CMK (cell line): ENCODE data around the gene SEMA4C.

Source experiments
- DNase-seq: peaks from one replicate; pipeline ENCODE4 v3.0.0-alpha.2; 2010; ENCODE audit warnings: low read depth

SEMA4C gene

GRCh38 chr2:96842600-96842999, 27.3 kb downstream of the SEMA4C start:
- DNase-seq, result no peak

DNA sequence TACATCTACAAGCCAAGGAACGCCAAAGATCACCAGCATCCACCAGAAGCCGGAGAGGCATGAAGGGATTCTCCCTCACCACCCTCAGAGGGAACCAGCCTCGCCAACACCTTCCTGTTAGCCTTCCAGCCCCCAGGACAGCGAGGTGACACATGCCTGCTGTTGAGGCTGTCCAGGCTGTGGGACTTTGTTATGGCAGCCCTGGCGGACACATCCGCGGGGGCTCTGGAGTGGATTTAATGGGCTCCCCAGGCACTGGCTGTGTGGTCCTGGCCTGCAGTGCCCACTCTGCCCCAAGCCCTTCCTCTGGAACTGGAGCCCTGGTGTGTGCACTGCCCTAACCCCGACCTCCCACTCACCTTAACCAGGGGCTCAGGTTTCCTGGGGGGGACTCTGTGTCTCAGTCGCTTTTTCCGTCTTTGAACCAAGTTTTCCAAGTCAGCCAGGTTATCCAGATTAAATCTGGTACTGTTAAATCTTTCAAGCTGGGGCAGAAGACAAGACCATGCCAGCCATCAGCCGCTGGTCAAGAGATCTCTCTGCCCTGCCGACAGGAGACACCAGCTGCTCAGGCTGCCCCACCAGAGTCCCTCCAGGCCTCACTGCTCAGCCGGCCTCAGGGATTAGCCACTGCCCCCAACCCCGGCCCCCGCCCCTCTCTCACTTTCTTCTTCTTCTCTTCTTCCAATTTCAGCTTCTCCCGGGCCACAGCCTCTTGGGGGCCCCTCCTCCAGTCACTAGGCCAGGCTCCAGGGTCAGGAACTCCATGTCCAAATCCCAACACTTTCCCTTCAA, 28.0 kb downstream of the SEMA4C start:
- no peak for DNase-seq

- no peak for DNase-seq
Measured at GRCh38 chr2:96839875-96840850, 29.7 kb downstream of the SEMA4C start.

DNA sequence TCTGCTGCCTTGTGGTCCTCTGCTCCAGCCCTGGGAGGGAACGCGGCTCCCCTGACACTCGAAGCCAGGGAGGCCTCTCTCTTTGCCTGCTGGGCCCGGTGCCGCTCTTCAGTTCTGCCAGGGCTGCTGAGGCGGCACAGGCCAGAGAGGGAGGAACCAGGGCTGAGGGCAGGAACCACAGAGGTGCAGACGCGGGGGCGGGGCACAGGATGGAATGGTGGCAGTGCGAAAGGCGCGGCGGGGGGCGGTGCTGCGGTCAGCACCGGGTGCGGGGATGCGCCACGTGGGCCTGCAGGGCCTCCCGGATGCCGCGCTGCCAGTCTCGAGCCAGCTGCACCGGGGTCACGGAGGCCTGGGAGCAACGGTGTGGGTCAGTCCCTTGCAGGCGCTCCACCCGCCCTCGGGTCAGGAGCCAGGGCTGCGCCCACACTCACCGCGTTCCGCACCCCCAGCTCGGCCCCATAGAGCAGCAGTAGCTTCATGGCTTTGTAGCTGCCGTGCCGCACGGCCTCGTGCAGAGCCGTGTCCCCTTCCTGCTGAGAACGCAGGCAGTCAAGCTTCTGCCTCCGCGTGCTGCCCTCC, 30.5 kb downstream of the SEMA4C start:
- DNase-seq, result no peak

- no peak for DNase-seq
Measured at GRCh38 chr2:96838345-96839292, 31.3 kb downstream of the SEMA4C start.

- no peak for DNase-seq
Measured at GRCh38 chr2:96837575-96837974, 32.3 kb downstream of the SEMA4C start.

- no peak for DNase-seq
Measured at GRCh38 chr2:96835830-96836229, 34.0 kb downstream of the SEMA4C start.

GRCh38 chr2:96832754-96833507, 36.9 kb downstream of the SEMA4C start:
- DNase-seq, result no peak

DNA sequence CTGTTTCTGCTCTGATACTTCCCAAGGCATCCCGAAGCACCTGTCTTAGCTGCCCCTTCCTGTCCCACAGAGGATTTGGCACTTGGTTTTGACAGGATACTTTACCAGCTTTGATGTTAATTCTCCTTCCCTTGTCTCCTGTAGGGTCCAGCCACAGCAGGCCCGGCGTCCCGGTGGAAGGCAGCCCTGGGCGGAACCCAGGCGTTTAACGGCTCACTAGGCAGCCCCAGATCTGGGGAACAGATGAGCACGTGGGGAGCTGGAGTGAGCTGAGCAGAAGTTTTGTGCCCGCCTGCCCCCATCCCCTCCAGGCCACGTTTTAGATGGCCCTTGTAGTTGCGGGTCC, 37.5 kb downstream of the SEMA4C start:
- no peak for DNase-seq

- no peak for DNase-seq
Measured at GRCh38 chr2:96831679-96832078, 38.2 kb downstream of the SEMA4C start.

GRCh38 chr2:96830044-96830562, 39.8 kb downstream of the SEMA4C start:
- DNase-seq, result no peak

DNA sequence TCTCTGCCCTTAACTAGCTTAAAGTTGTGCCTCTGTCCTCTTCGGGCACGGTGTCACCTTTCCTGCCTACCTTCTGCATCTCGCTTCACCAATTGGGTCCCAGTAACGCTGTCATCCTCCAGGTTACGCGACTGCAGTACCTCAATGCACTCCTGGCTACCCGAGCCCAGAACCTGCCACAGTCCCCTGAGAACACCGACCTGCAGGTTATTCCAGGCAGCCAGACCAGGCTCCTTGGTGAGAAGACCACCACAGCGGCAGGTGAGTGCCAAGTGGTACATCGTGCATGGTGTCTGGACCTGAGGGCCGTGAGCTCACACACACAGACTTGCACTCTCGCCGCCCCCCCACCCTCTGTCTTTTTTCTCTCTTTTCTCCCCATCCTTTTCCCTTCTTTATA, 41.0 kb downstream of the SEMA4C start:
- no peak for DNase-seq

DNA sequence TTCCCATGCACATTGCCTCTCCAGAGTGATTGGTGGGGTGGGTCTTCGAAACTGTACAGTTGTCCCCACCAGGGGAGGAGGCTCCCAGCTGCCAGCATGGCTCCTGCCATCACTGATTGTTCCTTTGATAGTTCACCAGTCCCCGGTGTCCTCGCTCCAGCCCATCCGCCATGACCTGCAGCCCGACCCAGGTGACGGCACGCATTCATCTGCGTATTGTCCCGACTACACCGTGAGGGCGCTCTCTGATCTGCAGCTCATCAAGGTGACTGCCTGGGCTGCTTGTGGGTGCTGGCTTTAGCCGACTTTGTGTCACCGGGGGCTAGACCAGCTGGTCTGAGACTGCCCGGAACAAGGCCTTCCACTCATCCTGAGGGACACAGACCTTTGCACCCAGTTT, 41.4 kb downstream of the SEMA4C start:
- DNase-seq, result no peak

DNA sequence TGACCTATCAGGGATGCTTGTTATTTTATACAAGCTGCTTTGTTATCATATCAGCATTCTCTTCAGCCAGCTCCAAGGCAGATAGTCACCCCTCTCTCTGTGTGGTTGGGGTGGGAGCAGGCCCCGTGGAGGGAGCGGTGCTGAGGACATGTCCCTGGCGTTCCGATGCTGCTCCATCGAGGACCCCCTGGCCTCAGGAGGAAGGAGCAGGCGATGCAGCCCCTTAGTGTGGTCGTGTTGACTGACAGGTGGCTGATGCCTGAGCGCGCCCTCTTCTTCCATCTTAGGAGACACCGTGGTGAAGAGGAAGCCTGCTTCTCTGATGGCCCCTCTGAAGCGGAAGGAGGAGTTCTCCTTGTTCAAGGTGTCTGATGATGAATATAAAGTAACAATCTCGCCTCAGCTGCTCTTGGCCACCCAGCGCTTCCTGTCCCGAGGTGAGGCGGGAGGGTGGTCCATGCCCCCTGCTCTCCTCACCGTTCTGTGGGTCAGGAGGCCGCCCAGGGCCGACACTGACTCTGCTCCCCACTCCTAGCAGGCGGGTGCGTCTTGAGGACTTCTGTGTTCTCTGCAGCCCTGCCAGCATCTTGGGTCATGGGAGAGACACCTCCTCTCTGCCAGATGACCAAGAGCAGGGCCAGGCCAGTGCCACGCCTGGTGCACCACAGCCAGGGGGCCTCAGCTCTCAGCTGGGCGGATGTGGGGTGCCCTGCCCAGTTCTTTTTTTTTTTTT, 43.2 kb downstream of the SEMA4C start:
- no peak for DNase-seq

DNA sequence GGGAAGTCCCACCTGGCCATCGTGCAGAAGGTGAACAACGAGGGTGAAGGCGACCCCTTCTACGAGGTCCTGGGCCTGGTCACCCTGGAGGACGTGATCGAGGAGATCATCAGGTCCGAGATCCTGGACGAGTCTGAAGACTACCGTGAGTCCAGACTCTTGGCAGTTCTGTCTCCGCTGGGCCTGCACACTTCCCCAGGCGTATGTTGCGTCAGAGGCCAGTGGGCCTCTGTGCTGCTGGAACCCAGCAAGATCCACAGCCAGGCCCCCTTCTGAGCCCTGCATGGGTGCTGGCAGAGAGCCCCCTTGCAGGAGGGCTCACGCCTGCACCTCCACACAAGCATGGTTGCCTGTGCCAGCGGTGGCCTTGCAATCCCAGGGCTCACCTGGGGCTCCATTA, 44.8 kb downstream of the SEMA4C start:
- DNase-seq, result no peak

DNA sequence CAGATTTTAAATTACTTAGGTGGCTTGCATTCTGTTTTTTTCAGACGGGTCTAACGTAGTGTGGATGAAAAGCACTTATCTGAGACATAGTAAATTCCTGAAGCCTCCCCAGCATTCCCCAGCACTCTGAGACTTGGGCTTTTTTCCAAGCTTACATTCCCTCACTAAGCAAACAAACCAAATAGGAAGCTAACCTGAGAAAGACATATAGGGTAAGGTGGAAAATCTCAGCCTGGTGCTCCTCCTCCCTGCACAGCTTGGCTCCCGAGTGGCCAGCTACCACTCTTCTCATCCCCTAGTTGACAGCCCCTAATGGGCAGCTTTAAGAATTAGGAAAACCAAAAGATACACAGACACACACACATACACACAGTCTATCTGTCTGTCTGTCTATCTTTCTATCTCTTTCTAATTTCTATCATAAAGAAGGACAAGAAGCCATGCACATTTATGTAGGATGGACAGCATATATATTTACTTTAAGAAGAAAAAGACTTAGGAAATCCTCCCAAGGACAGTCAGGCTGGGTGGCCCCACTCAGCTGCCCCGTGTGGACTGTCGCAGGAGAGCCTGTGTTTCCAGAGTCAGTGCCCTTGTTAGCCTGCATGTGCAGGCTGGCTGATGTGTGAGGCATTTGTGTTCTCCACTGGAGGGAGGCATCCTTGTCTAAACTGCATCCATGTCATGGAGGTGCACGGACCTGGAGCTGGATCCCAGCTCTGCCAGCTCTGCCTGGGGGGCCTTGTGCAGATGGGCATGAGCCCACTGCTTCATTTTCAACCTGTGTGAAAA, 45.6 kb downstream of the SEMA4C start:
- DNase-seq, result no peak

GRCh38 chr2:96823198-96823597, 46.7 kb downstream of the SEMA4C start:
- DNase-seq, result no peak

- DNase-seq, result no peak
Measured at GRCh38 chr2:96822786-96823185, 47.1 kb downstream of the SEMA4C start.

DNA sequence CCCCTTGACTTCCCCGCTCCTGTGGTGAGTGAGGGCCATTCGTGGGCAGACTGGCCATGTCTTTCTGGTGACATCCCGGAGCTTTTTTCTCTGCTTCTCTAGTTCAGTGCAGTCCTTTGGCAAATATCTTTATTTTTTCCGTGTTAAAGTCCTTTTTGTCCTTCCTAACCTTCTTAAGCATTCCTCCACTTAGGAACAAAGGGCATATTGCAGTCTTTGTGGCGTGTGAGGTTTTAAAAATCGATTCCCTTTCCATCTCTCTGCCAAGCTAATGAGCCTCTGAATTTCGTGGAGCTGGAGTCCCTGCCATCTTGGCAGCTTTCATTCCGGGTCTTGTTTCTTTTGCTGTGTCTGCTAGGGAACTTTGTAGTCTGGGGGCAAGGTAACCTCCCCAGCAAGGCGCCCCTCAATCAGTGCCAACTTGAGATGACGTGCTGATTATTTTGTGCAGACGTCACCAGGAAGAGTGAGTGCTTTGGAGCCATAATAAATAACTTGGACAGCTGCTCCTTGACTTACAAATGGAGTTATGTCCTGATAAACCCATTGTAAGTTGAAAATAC, 48.7 kb downstream of the SEMA4C start:
- DNase-seq, result no peak
